Body of pancreas (tissue), 4 donors: Measurements from ENCODE around the gene WBP1.

Source experiments
- CTCF ChIP-seq, 7 experiments: fragments of 450-650 bp in 4 of 7; fragments of 200-600 bp in 3 of 7; sonication (generic) in 3 of 7; IDR thresholded peaks; one replicate each; pipeline ENCODE4 v1.5.1; 2016 to 2019; ENCODE audit warnings: antibody characterized with exemption in 7 of 7
- POLR2A ChIP-seq, 3 donors: fragments of 450-650 bp; IDR thresholded peaks; one replicate each; pipeline ENCODE4 v1.6.1; 2016; ENCODE audit warnings: antibody characterized with exemption in 3 of 3, mild to moderate bottlenecking in 2 of 3

GRCh38 chr2:74464406-74464805 is 6.2 kb downstream of the WBP1 start:
- no peak for TF ChIP-seq CTCF (IDR thresholded peaks at IDR 0.05)
- TF ChIP-seq POLR2A (IDR thresholded peaks at IDR 0.05) = no peak
